HG02970 (cell line): ENCODE data around the gene PPP1R15A.
"Not testable (repeated sequence)": the region's sequence is repeated elsewhere in the genome, so short reads cannot be mapped to it uniquely, and the experiment has no call there.

ENCODE experiments used
- ATAC-seq: cut with Tn5 transposase; IDR thresholded peaks from one replicate; pipeline ENCODE4 v1.9.1; 2021; ENCODE audit warnings: mild to moderate bottlenecking, moderate library complexity, moderate number of reproducible peaks; ENCODE audit not compliant: unreplicated experiment, low FRiP score

The PPP1R15A gene

GRCh38 chr19:48872182-48872883 is at the start of gene PPP1R15A:
Gene PPP1R15A, plus strand, starts transcription at chr19:48872421. Its CDS starts 813 bp downstream, at chr19:48873234.
- ATAC-seq: peak; percentile 53

- no peak for ATAC-seq
Measured at GRCh38 chr19:48822514-48822913, 49.7 kb upstream of the PPP1R15A start.

- no peak for ATAC-seq
Measured at GRCh38 chr19:48826606-48827020, 45.6 kb upstream of the PPP1R15A start.

GRCh38 chr19:48830088-48830487 is 42.1 kb upstream of the PPP1R15A start:
- no peak for ATAC-seq

- ATAC-seq: no peak
Measured at GRCh38 chr19:48830965-48831364, 41.3 kb upstream of the PPP1R15A start.

- ATAC-seq: no peak
Measured at GRCh38 chr19:48833049-48833448, 39.2 kb upstream of the PPP1R15A start.

- ATAC-seq: no peak
Measured at GRCh38 chr19:48833977-48834376, 38.2 kb upstream of the PPP1R15A start.

GRCh38 chr19:48835734-48836088 is 36.5 kb upstream of the PPP1R15A start:
- peak; percentile 71 for ATAC-seq

- ATAC-seq: no peak
Measured at GRCh38 chr19:48836089-48837017, 35.9 kb upstream of the PPP1R15A start, which contains the start of gene HSD17B14. Gene HSD17B14, minus strand, starts transcription at chr19:48836491. Its CDS starts 80 bp downstream, at chr19:48836411.

GRCh38 chr19:48837051-48837524 is 35.1 kb upstream of the PPP1R15A start:
- ATAC-seq: no peak

- ATAC-seq: no peak
Measured at GRCh38 chr19:48837687-48838086, 34.5 kb upstream of the PPP1R15A start.

GRCh38 chr19:48841047-48841446 is 31.2 kb upstream of the PPP1R15A start:
- ATAC-seq: no peak

GRCh38 chr19:48841571-48841970 is 30.6 kb upstream of the PPP1R15A start:
- ATAC-seq: no peak

- no peak for ATAC-seq
Measured at GRCh38 chr19:48842789-48843162, 29.4 kb upstream of the PPP1R15A start.

GRCh38 chr19:48844472-48844871 is 27.7 kb upstream of the PPP1R15A start:
- no peak for ATAC-seq

GRCh38 chr19:48845384-48845783 is 26.8 kb upstream of the PPP1R15A start:
- no peak for ATAC-seq

- not testable (repeated sequence) for ATAC-seq
Measured at GRCh38 chr19:48846659-48847058, 25.6 kb upstream of the PPP1R15A start.

GRCh38 chr19:48852292-48852691 is 19.9 kb upstream of the PPP1R15A start:
- no peak for ATAC-seq

- ATAC-seq: no peak
Measured at GRCh38 chr19:48853483-48853882, 18.7 kb upstream of the PPP1R15A start.

GRCh38 chr19:48854103-48854502 is 18.1 kb upstream of the PPP1R15A start:
- ATAC-seq: no peak

GRCh38 chr19:48856921-48857320 is 15.3 kb upstream of the PPP1R15A start:
- ATAC-seq: no peak
